H1 (cell line): ENCODE results near the gene ARID2. TPM values are rescaled to one million over a fixed set of nuclear protein-coding genes. Genes with fewer than 3 reads are reported as not detected.

Experiments
- ASH2L ChIP-seq: fragments of 200-600, 300-600 bp; sonication (generic); IDR thresholded peaks from one replicate; pipeline ENCODE4 v1.7.1; 2017; ENCODE audit warnings: low read length
- CTCF ChIP-seq, 3 experiments: IDR thresholded peaks; 1 replicate in 2 of 3; 2 replicates in 1 of 3; pipeline versions ENCODE4 v1.5.1 to v1.6.1; 2011; ENCODE audit warnings: low read length in 3 of 3, mild to moderate bottlenecking in 3 of 3, inconsistent platforms in 2 of 3, low read depth in 1 of 3, moderate library complexity in 1 of 3; ENCODE audit not compliant: insufficient read depth in 1 of 3; ENCODE audit errors: control extremely low read depth in 1 of 3
- EGR1 ChIP-seq: IDR thresholded peaks from 2 replicates; pipeline ENCODE4 v1.6.1; 2011; ENCODE audit warnings: low read depth, low read length, borderline replicate concordance
- HDAC6 ChIP-seq: IDR thresholded peaks from one replicate; pipeline ENCODE4 v1.7.1; 2012; ENCODE audit warnings: low read depth, mild to moderate bottlenecking, inconsistent platforms, low read length, moderate library complexity
- NANOG ChIP-seq: IDR thresholded peaks from 2 replicates; pipeline ENCODE4 v1.6.1; 2011; ENCODE audit warnings: low read length, low read depth, mild to moderate bottlenecking, inconsistent platforms; ENCODE audit not compliant: insufficient read depth, poor library complexity, severe bottlenecking
- PHF8 ChIP-seq: fragments of 200-600 bp; sonication (generic); conservative IDR thresholded peaks from 2 replicates; pipeline ENCODE4 v1.7.1; 2012; ENCODE audit warnings: low read depth, mild to moderate bottlenecking, inconsistent platforms, low read length, moderate library complexity
- SAP30 ChIP-seq: fragments of 300-600 bp; sonication (generic); IDR thresholded peaks from 2 replicates; pipeline ENCODE4 v1.7.1; 2012; ENCODE audit warnings: low read length, moderate library complexity, mild to moderate bottlenecking, inconsistent platforms; ENCODE audit not compliant: insufficient read depth, insufficient replicate concordance
- polyA plus RNA-seq, 7 experiments: library from polyadenylated mRNA; depleted of rRNA in 3 of 7; stranded (reverse) in 5 of 7; unstranded in 2 of 7; fragments of >200 nt in 5 of 7; fragments of 200-250 nt in 2 of 7; gene quantifications; 1 replicate in 5 of 7; 2 replicates in 1 of 7; 4 replicates in 1 of 7; pipeline versions ENCODE4 v1.2.1 to v1.2.3, GENCODE V29; 2011 to 2013; ENCODE audit warnings: missing spikeins in 2 of 7, mixed read lengths in 2 of 7
- total RNA-seq: library from RNA; stranded (reverse); fragmentation: NEBNext Ultra II Directional; extraction: Animal tissue kit (Norgen Biotek cat#: 25700); gene quantifications from 2 replicates; pipeline ENCODE4 v1.2.1, GENCODE V29; 2021

ARID2 gene
- total and polyA plus RNA-seq, 2 of the 8 experiments (the other 6 are each of a cell fraction or from before 2014, with no cell fraction given), result 32.0 to 45.2 TPM

- no peak for TF ChIP-seq CTCF (IDR thresholded peaks at IDR 0.05; ENCODE audit: control extremely low read depth in 1 of 3, insufficient read depth in 1 of 3, low read depth in 1 of 3, low read length in 3 of 3)
- no peak for TF ChIP-seq PHF8
- TF ChIP-seq HDAC6, result no peak
- no peak for TF ChIP-seq SAP30
- no peak for TF ChIP-seq ASH2L
- TF ChIP-seq NANOG, result no peak
- no peak for TF ChIP-seq EGR1
Observed at GRCh38 chr12:45946435-45946834, 216.9 kb downstream of the ARID2 start (continued).
